ENCODE measurements around the gene TTLL9.

GRCh38 chr20:31968291-31969126 is 98.1 kb downstream of the TTLL9 start:
- no peak for TF ChIP-seq POLR2A (IDR thresholded peaks at IDR 0.05; ENCODE audit: low read depth, low read length)
- TF ChIP-seq POLR2AphosphoS5 (IDR thresholded peaks at IDR 0.05; ENCODE audit: low read depth, low read length), result no peak

Data from GM12892 (cell line).